NCI-H2171 (cell line): Measurements from ENCODE around the gene SLC16A10.
"Not testable (repeated sequence)": the region's sequence is repeated elsewhere in the genome, so short reads cannot be mapped to it uniquely, and the experiment has no call there.

Experiments
- DNase-seq: peaks from one replicate; lab custom pipeline; 2025; lab: John Stamatoyannopoulos, UW

The SLC16A10 gene

GRCh38 chr6:111087106-111087835, at the start of gene SLC16A10:
SLC16A10 (plus strand) TSS chr6:111087503; CDS start chr6:111087753, 250 bp downstream.
- DNase-seq = peak; percentile 90

- DNase-seq = no peak
Observed at GRCh38 chr6:111038534-111039252, 48.6 kb upstream of the SLC16A10 start.

DNA sequence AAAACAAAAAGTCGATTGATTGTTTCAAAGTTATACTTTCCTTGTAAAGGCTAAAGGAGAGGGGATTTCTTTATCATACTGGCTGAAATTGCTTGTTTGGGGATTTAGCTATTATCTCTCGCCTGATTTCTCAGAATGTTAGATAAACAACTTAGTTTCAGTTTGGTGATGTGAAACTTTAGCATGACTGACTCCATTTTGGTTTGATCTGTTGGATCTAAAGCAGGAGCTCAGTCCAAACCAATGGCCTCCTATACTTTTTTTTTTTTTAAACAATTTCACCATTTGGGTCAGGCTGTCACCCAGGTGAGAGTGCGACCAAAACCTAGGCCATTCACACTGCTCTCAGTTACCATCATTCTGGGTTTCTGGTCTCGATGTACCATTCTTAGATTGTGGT, 45.4 kb upstream of the SLC16A10 start:
- no peak for DNase-seq

DNA sequence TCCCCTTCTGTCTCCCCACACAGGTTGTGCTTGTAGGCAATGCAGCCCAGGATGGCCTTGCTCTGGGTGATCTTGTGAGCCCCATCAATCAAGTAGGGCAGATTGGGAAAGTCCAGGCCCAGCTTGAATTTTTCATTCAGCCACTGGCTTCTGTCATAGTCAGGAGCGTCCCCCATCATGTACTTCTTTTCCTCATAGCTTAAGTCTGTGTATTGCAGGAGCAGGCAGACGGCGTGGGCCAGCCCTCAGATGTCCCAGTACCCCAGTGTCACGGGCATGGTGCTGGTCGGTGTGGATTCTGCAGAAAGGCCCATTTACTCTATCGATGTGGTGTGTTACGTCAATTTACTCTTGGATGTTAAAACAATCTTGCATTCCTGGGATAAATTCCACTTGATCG, 40.1 kb upstream of the SLC16A10 start:
- DNase-seq = no peak

GRCh38 chr6:111050261-111051023, 36.9 kb upstream of the SLC16A10 start:
- no peak for DNase-seq

GRCh38 chr6:111052171-111052570, 35.1 kb upstream of the SLC16A10 start:
- no peak for DNase-seq

DNA sequence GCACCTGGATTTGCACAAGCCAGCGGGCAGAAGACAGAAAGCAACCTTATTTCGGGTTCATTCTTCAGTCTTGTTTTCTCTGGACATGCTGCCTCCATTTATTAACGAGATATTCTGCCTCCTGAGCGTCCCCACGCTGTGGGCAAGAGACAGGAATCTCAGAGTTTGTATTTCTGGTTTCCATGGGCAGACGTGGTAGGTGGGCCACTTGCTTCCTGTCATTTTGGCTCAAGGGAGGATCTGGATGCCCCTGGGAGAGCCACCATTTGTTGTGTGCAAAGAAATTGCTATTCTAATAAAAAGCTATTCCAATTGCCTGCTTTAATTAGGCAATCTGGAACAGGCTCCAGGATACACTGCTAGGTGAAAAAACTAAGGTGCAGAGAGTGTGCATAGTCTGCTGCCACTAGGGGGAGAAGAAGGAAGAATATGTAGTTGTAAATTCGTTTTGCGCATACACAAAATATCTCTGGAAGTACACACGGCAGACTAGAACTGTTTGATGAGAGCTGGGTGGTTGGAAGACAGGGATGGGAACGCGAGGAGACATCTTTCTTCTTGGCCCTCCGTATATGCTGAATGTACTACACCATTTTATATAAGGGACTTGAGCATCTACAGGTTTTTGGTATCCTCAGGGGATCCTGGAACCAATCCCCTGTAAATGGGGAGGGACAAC, 30.1 kb upstream of the SLC16A10 start:
- DNase-seq = peak; percentile 41

- DNase-seq = no peak
Observed at GRCh38 chr6:111061508-111061907, 25.8 kb upstream of the SLC16A10 start.

DNA sequence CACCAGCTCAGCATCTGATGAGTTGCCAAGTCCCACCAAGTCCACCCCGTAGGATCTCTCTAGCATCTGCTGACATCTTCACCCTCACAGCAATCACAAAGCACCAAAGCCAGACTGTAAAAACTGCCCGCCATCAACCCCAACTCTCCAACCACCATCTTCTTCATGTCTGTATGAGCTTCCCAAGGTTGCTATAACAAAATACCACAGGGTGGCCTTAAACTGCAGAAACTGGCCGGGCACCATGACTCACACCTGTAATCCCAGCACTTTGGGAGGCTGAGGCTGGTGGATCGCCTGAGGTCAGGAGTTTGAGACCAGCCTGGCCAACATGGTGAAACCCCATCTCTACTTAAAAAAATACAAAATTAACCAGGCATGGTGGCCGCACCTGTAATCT, 25.3 kb upstream of the SLC16A10 start:
- DNase-seq = not testable (repeated sequence)

GRCh38 chr6:111062860-111063259, 24.4 kb upstream of the SLC16A10 start:
- not testable (repeated sequence) for DNase-seq

- no peak for DNase-seq
Observed at GRCh38 chr6:111068109-111068865, 19.0 kb upstream of the SLC16A10 start.

- no peak for DNase-seq
Observed at GRCh38 chr6:111068866-111069234, 18.5 kb upstream of the SLC16A10 start.

DNA sequence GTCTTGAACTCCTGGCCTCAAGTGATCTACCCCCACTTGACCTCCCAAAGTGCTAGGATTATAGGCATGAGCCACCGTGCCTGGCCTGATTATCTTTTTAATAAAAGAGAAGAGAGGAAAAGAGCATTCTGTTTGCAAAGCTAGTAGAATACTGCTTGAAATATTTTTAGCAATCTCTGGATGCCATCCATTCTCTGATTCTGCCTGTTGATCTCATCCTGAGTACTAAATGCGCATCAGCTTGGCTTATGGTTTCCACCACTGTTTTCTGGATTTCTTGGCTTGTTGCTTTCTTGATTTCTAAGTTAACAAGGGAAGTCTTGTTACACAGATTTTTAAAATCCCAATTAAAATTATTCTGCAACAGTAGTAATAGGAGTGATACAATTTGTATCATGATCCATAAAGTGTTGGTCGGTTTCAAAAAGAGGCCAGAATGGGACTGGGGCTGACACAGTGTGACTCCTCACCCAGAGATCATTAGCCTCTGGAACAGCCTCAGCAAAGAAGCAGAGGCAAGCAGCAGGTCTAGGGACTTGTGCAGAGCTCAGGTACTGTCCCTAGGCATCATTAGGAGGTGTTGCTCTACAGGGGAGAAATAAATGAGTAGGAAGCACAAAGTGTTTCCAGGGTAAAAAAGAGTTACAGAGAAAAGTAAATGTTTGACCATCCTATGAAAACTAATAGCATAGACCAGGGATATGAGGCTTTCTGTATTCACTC, 17.8 kb upstream of the SLC16A10 start:
- no peak for DNase-seq

- no peak for DNase-seq
Observed at GRCh38 chr6:111070105-111071005, 16.9 kb upstream of the SLC16A10 start.

DNA sequence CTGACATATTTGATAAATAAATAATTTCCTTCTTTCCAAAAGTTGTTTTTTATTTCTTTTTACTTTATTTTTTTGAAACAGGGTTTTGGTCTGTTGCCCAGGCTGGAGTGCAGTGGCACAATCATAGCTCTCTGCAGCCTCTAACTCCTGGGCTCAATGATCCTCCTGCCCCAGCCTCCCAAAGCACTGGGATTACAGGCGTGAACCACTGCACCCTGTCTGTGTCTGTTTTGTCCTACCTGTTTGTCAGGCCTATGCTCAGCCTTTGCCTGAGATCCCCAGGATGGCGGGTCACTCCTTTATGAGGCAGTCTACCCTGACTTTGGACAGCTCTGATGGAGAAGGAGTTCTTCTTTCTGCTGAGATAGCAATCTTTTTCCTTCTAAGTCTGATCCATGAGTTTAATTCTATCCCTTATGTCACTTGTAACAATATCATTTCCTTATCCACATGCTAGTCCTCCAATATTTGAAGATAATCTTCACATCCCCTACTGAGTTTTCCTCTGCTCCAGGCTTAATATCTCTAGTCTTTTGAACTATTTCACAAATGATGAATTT, 14.4 kb upstream of the SLC16A10 start:
- DNase-seq = no peak

- no peak for DNase-seq
Observed at GRCh38 chr6:111074311-111074710, 13.0 kb upstream of the SLC16A10 start.

DNA sequence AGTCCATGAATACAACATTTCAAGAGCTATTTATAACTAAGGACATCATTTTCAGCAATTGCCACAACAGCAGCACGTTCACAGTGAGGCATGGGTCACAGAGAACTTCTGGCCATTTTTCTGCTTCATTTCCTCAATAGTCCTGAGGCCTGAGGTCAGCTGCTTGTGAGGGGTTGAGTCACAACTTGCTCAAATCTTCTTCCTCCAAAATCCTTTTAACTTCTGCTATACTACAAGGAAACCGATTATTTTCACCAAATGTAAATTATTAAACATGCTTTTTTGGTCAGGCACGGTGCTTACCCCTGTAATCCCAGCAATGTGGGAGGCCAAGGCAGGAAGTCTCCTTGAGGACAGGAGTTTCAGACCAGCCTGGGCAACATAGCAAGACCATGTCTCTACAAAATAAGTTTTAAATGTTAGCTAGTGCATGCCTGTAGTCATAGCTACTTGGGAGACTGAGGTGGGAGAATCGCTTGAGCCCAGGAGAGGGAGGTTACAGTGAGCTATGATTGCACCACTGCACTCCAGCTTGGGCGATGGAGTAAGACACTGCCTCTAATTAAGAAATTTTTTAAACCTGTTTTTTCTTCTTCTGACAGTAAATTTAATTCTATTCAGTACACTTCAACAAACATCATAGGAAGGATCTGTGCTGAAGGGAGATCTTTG, 11.1 kb upstream of the SLC16A10 start:
- DNase-seq = no peak

- DNase-seq = no peak
Observed at GRCh38 chr6:111080698-111081097, 6.6 kb upstream of the SLC16A10 start.

GRCh38 chr6:111086685-111087084, 618 bp upstream of the SLC16A10 start:
- DNase-seq = no peak
